KBM-7 (cell line): ENCODE data around the gene MUC20.
"Not testable (repeated sequence)": the region's sequence is repeated elsewhere in the genome, so short reads cannot be mapped to it uniquely, and the experiment has no call there.

Source experiments
- DNase-seq: peaks from one replicate; pipeline ENCODE4 v3.0.0-alpha.2; 2015
- in situ Hi-C: fragments of 300-500 bp; cut with MboI; formaldehyde crosslinking; loops from 2 replicates; pipeline ENCODE4 v1.14.3; 2020; ENCODE audit warnings: low sequenced_read_pairs, low pct_unique_long_range_greater_than_20kb, mixed read lengths

The MUC20 gene

GRCh38 chr3:195777975-195778374, 57.2 kb downstream of the MUC20 start:
- in situ Hi-C loops = no loop called here
- DNase-seq = no peak

- DNase-seq, in situ Hi-C loops: not testable (repeated sequence)
Observed at GRCh38 chr3:195781236-195781635, 60.5 kb downstream of the MUC20 start.
